Glomerular visceral epithelial cell (primary cell): ENCODE results near the gene CLRN1.

Experiments
- DNase-seq: peaks from one replicate; pipeline ENCODE4 v3.0.0-alpha.2; 2016; ENCODE audit errors: extremely low spot score

Gene CLRN1

GRCh38 chr3:150921209-150921608, 51.3 kb downstream of the CLRN1 start:
- no peak for DNase-seq

GRCh38 chr3:150920236-150920635, 52.3 kb downstream of the CLRN1 start:
- DNase-seq = no peak

- no peak for DNase-seq
These were observed 54.6 kb downstream of the CLRN1 start for GRCh38 chr3:150917951-150918350.

- no peak for DNase-seq
These were observed 59.2 kb downstream of the CLRN1 start for GRCh38 chr3:150913133-150913922.

GRCh38 chr3:150912501-150912900, 60.0 kb downstream of the CLRN1 start:
- no peak for DNase-seq

GRCh38 chr3:150911771-150912170, 60.8 kb downstream of the CLRN1 start:
- no peak for DNase-seq

GRCh38 chr3:150906461-150906860, 66.1 kb downstream of the CLRN1 start:
- no peak for DNase-seq

GRCh38 chr3:150905746-150906145, 66.8 kb downstream of the CLRN1 start:
- DNase-seq = no peak

GRCh38 chr3:150905339-150905738, 67.2 kb downstream of the CLRN1 start, which contains the start of gene MINDY4B:
MINDY4B (minus strand) TSS chr3:150905439; CDS start chr3:150905439, 0 bp downstream.
- no peak for DNase-seq

GRCh38 chr3:150902988-150903387, 69.5 kb downstream of the CLRN1 start:
- no peak for DNase-seq

- DNase-seq = no peak
These were observed 70.7 kb downstream of the CLRN1 start for GRCh38 chr3:150901793-150902192.

- DNase-seq = no peak
These were observed 73.4 kb downstream of the CLRN1 start for GRCh38 chr3:150899141-150899540.

- DNase-seq = no peak
These were observed 74.3 kb downstream of the CLRN1 start for GRCh38 chr3:150898046-150898754.

- no peak for DNase-seq
These were observed 74.9 kb downstream of the CLRN1 start for GRCh38 chr3:150897592-150897991.

GRCh38 chr3:150890831-150891230, 81.7 kb downstream of the CLRN1 start:
- no peak for DNase-seq

- DNase-seq = no peak
These were observed 82.2 kb downstream of the CLRN1 start for GRCh38 chr3:150890295-150890694.

- DNase-seq = no peak
These were observed 83.4 kb downstream of the CLRN1 start for GRCh38 chr3:150889106-150889505.

- DNase-seq = no peak
These were observed 85.5 kb downstream of the CLRN1 start for GRCh38 chr3:150887031-150887430.

- no peak for DNase-seq
These were observed 87.0 kb downstream of the CLRN1 start for GRCh38 chr3:150885535-150885934.

- DNase-seq = no peak
These were observed 93.4 kb downstream of the CLRN1 start for GRCh38 chr3:150878996-150879575.

- DNase-seq = no peak
These were observed 94.2 kb downstream of the CLRN1 start for GRCh38 chr3:150878290-150878689.

GRCh38 chr3:150877303-150877702, 95.2 kb downstream of the CLRN1 start:
- DNase-seq = no peak
